HG03575 (cell line): ENCODE measurements around the gene ARHGAP33.

Experiments
- ATAC-seq: cut with Tn5 transposase; IDR thresholded peaks from one replicate; pipeline ENCODE4 v1.9.1; 2021; ENCODE audit not compliant: unreplicated experiment, insufficient number of reproducible peaks, low FRiP score; ENCODE audit errors: extremely low read depth

ARHGAP33 gene

GRCh38 chr19:35739275-35740107, 35.9 kb upstream of the ARHGAP33 start:
- ATAC-seq = no peak

GRCh38 chr19:35740108-35740422, 35.3 kb upstream of the ARHGAP33 start:
- ATAC-seq = no peak

GRCh38 chr19:35740423-35741202, 34.8 kb upstream of the ARHGAP33 start:
- no peak for ATAC-seq

GRCh38 chr19:35741203-35741515, 34.2 kb upstream of the ARHGAP33 start:
- ATAC-seq = no peak

- ATAC-seq = no peak
These were observed 33.1 kb upstream of the ARHGAP33 start, which contains the start of gene IGFLR1 for GRCh38 chr19:35742121-35742724. TSS of gene IGFLR1 (minus strand) at chr19:35742452. CDS start at chr19:35741180, 1,272 bp downstream.

- ATAC-seq = no peak
These were observed 31.5 kb upstream of the ARHGAP33 start for GRCh38 chr19:35743640-35744429.

- no peak for ATAC-seq
These were observed 30.7 kb upstream of the ARHGAP33 start for GRCh38 chr19:35744430-35745327.

GRCh38 chr19:35745328-35746086, 29.9 kb upstream of the ARHGAP33 start, which contains the start of the genes PSENEN and U2AF1L4:
TSS of gene PSENEN (plus strand) at chr19:35745651. CDS start at chr19:35745931, 280 bp downstream.
TSS of gene U2AF1L4 (minus strand) at chr19:35745418. CDS start at chr19:35745391, 27 bp downstream.
- no peak for ATAC-seq

- ATAC-seq = no peak
These were observed 29.3 kb upstream of the ARHGAP33 start for GRCh38 chr19:35746087-35746462.

- no peak for ATAC-seq
These were observed 28.8 kb upstream of the ARHGAP33 start for GRCh38 chr19:35746531-35746930.

- ATAC-seq = peak; percentile 48
These were observed 27.0 kb upstream of the ARHGAP33 start, which contains the start of gene LIN37 for GRCh38 chr19:35748106-35749020. TSS of gene LIN37 (plus strand) at chr19:35748576. CDS start at chr19:35748725, 149 bp downstream.

- no peak for ATAC-seq
These were observed 25.2 kb upstream of the ARHGAP33 start for GRCh38 chr19:35750167-35750566.

- no peak for ATAC-seq
These were observed 23.3 kb upstream of the ARHGAP33 start for GRCh38 chr19:35751839-35752745.

- no peak for ATAC-seq
These were observed 22.5 kb upstream of the ARHGAP33 start for GRCh38 chr19:35752746-35753350.
